B cell (primary cell): ENCODE data around the gene MFAP1. TPM values are rescaled to one million over a fixed set of nuclear protein-coding genes. Genes with fewer than 3 reads are reported as not detected.

ENCODE experiments used
- ATAC-seq: fragments of 200-7000 bp; cut with Tn5 transposase; one replicate; pipeline ENCODE4 v1.10.0; 2021; ENCODE audit warnings: low read depth, mild to moderate bottlenecking, moderate number of reproducible peaks, moderate library complexity
- CTCF ChIA-PET: fragments of 350-600 bp; sonication (Branson Sonifier 250); formaldehyde crosslinking; loops from one replicate; lab custom pipeline; 2021; ENCODE audit warnings: antibody characterized with exemption, inconsistent platforms; lab: Charles Lee
- POLR2A ChIA-PET: fragments of 350-600 bp; sonication (Branson Sonifier 250); formaldehyde crosslinking; loops from one replicate; lab custom pipeline; 2021; ENCODE audit warnings: antibody characterized with exemption; lab: Charles Lee
- DNase-seq: peaks from one replicate; pipeline ENCODE4 v3.0.0; 2013
- H2AFZ ChIP-seq: 2 replicates; pipeline ENCODE4 v1.6.1; 2012; ENCODE audit warnings: mild to moderate bottlenecking, low read depth, low read length; ENCODE audit not compliant: insufficient read depth, poor library complexity, severe bottlenecking
- H3K27ac ChIP-seq, 2 donors: 1 replicate in 1 of 2; 2 replicates in 1 of 2; pipeline ENCODE4 v1.5.1; 2012 to 2013; ENCODE audit warnings: low read length in 2 of 2, mild to moderate bottlenecking in 2 of 2, moderate library complexity in 1 of 2
- H3K27me3 ChIP-seq, 4 experiments: fragments of 200-600 bp in 1 of 4; sonication (generic) in 1 of 4; replicated peaks in 1 of 4; 1 replicate in 2 of 4; 2 replicates in 2 of 4; pipeline versions ENCODE4 v1.6.1 to v1.7.0; 2013 to 2016; ENCODE audit warnings: low read length in 3 of 4, mild to moderate bottlenecking in 2 of 4, mixed read lengths in 1 of 4, moderate library complexity in 1 of 4; ENCODE audit not compliant: insufficient read depth in 4 of 4, control insufficient read depth in 3 of 4; ENCODE audit errors: control extremely low read depth in 1 of 4
- H3K36me3 ChIP-seq, 2 experiments: replicated peaks in 1 of 2; 1 replicate in 1 of 2; 2 replicates in 1 of 2; pipeline versions ENCODE4 v1.6.1 to v1.7.1; 2013; ENCODE audit warnings: low read length in 1 of 2; ENCODE audit not compliant: insufficient read depth in 2 of 2, control insufficient read depth in 1 of 2; ENCODE audit errors: control extremely low read depth in 1 of 2, extremely low read depth in 1 of 2
- H3K4me1 ChIP-seq, 2 donors: fragments of 200-600 bp in 1 of 2; sonication (generic) in 1 of 2; 1 replicate in 1 of 2; 2 replicates in 1 of 2; pipeline versions ENCODE4 v1.5.1 to v1.6.1; 2013 to 2017; ENCODE audit warnings: low read length in 2 of 2; ENCODE audit not compliant: control insufficient read depth in 2 of 2, insufficient read depth in 2 of 2
- H3K4me2 ChIP-seq: replicated peaks from 2 replicates; pipeline ENCODE3; 2012; ENCODE audit warnings: mild to moderate bottlenecking, low read depth, low read length; ENCODE audit not compliant: poor library complexity, severe bottlenecking
- H3K4me3 ChIP-seq, 5 experiments: fragments of 200-600 bp in 1 of 5; sonication (generic) in 1 of 5; 1 replicate in 3 of 5; 2 replicates in 2 of 5; pipeline versions ENCODE4 v1.5.1 to v1.7.0; 2011 to 2016; ENCODE audit warnings: low read length in 4 of 5, mild to moderate bottlenecking in 4 of 5, low read depth in 2 of 5, control low read depth in 1 of 5, moderate library complexity in 1 of 5; ENCODE audit not compliant: insufficient read depth in 1 of 5; ENCODE audit errors: control extremely low read depth in 1 of 5, extremely low read depth in 1 of 5
- H3K79me2 ChIP-seq: fragments of 200-600 bp; sonication (generic); one replicate; pipeline ENCODE4 v1.6.0; 2016; ENCODE audit warnings: low read length; ENCODE audit not compliant: control insufficient read depth, insufficient read depth
- H3K9ac ChIP-seq: fragments of 200-600 bp; sonication (generic); 2 replicates; pipeline ENCODE4 v1.6.1; 2017; ENCODE audit warnings: mild to moderate bottlenecking, low read length, moderate library complexity
- H3K9me3 ChIP-seq, 3 donors: one replicate each; pipeline versions ENCODE4 v1.6.1 to v1.7.1; 2013; ENCODE audit warnings: low read length in 2 of 3; ENCODE audit not compliant: control insufficient read depth in 2 of 3, insufficient read depth in 1 of 3; ENCODE audit errors: control extremely low read depth in 1 of 3
- H4K20me1 ChIP-seq: 2 replicates; pipeline ENCODE4 v1.6.0; 2012; ENCODE audit warnings: mild to moderate bottlenecking, low read length; ENCODE audit not compliant: insufficient read depth, control insufficient read depth, poor library complexity, severe bottlenecking
- H3K27ac Mint-ChIP-seq: one replicate; pipeline ENCODE4 v1.8.0; 2021; ENCODE audit warnings: mixed read lengths
- H3K27me3 Mint-ChIP-seq: one replicate; pipeline ENCODE4 v1.8.0; 2021; ENCODE audit warnings: mixed read lengths
- H3K4me1 Mint-ChIP-seq: one replicate; pipeline ENCODE4 v1.8.0; 2021; ENCODE audit warnings: mixed read lengths
- H3K4me3 Mint-ChIP-seq: one replicate; pipeline ENCODE4 v1.8.0; 2021; ENCODE audit warnings: mixed read lengths
- H3K9me3 Mint-ChIP-seq: one replicate; pipeline ENCODE4 v1.8.0; 2022; ENCODE audit warnings: mixed read lengths; ENCODE audit not compliant: insufficient read depth
- EZH2 ChIP-seq: IDR thresholded peaks from 2 replicates; pipeline ENCODE4 v1.6.1; 2012; ENCODE audit warnings: borderline replicate concordance, low read depth, mild to moderate bottlenecking, moderate library complexity, low read length; ENCODE audit not compliant: insufficient read depth, poor library complexity, severe bottlenecking
- WGBS: methylation state at CpG from one replicate; pipeline ENCODE4 v1.1.5; 2013; ENCODE audit warnings: missing lambda C conversion rate; ENCODE audit not compliant: insufficient coverage; 5-methylcytosine and 5-hydroxymethylcytosine counted together
- intact Hi-C: fragments of 100-400 bp; cut with micrococcal nuclease; formaldehyde crosslinking; loops from one replicate; pipeline ENCODE4 v1.10.0; 2022
- polyA plus RNA-seq: library from polyadenylated mRNA; depleted of rRNA; stranded (reverse); fragments of >200 nt; gene quantifications from 2 replicates; pipeline ENCODE4 v1.2.3, GENCODE V29; 2012
- total RNA-seq, 2 donors: library from RNA; stranded (reverse); fragments of 120-200 nt in 1 of 2; gene quantifications; 1 replicate in 1 of 2; 2 replicates in 1 of 2; pipeline versions ENCODE4 v1.2.3 to v1.2.4, GENCODE V29; 2013 to 2022
- TF ChIP-seq, protein P1 (sequence below): fragments of 200-600 bp; IDR thresholded peaks from one replicate; pipeline ENCODE4 v1.8.0; 2022; ENCODE audit warnings: antibody characterized with exemption, mild to moderate bottlenecking

The MFAP1 gene
- total and polyA plus RNA-seq, 2 donors (not counting 1 experiment from before 2014, with no cell fraction given): 3.4 to 22.1 TPM

DNA sequence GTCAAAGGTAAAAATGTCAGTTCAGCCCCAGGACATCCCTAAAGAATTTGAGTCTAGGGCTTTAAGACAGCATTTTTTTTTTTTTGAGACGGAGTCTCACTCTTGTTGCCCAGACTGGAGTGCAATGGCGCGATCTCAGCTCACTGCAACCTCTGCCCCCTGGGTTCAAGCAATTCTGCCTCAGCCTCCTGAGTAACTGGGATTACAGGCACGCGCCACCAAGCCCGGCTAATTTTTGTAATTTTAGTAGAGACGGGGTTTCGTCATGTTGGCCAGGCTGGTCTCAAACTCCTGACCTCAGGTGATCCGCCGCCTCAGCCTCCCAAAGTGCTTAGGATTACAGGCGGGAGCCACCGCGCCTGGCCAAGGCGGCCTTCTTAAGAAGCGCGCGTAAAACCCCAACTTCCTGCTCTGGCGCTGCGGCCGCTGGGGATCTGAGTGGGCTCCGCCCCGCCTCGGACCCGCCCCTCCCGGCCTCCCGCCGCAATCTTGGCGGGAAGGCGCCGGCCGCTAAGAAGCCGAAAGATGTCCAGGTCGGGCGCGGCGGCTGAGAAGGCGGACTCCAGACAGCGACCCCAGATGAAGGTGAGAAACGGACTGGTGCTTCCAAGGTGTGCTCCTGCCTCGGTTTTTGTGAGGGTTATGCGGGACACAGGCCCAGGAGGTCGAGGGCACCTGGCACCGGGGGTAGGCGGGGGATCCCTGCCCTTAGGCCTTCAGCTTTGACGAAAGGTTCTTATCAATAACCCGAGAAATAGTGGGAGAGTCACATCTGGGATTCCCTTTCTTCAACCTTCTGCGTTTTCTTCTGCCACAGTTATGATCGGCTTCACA lies 2.2 kb upstream of the MFAP1 start, which contains the start of gene WDR76:
Gene WDR76, plus strand, starts transcription at position 495 of the 834 bp plus-strand sequence. Its CDS starts 31 bp downstream, at position 526.
- CTCF ChIA-PET: interaction anchor here (1.0 to 1.4 kb wide), 2 partner anchors 17 to 50 kb away, joined by 3 to 6 read pairs; partner anchors contain the start of gene ELL3
- Histone ChIP-seq H3K4me3 (peak within 1 kb of the TSS in 4 of 5 experiments; percentile 67 to 74 (median 70)), H3K4me2 (peak within 1 kb of the TSS; percentile 72), H3K9ac (peak within 1 kb of the TSS; percentile 63), H3K36me3 (peaks cover 0 to 1% of the 10 kb centered on the region in 2 experiments), H3K27ac (peak within 1 kb of the TSS; percentile 55 to 85), H2AFZ (peak within 1 kb of the TSS; percentile 86), H3K9me3 (peaks cover 0 to 4% (median 0%) of the 10 kb centered on the region in 3 donors), H3K79me2 (peaks cover 57% of the 10 kb centered on the region), H3K27me3 (no peaks in the 10 kb centered on the region), H4K20me1 (peaks cover 4% of the 10 kb centered on the region), H3K4me1 (peaks cover 30 to 60% of the 10 kb centered on the region in 2 donors)
- ATAC-seq (peak; percentile 77), DNase-seq (peak; percentile 84)
- intact Hi-C loops: loop anchor here (5.0 kb wide), 2 partner anchors 601 to 711 kb away; partner anchors contain the start of genes CTDSPL2 and EIF3J
- H3K4me3 Mint-ChIP-seq: peak within 1 kb of the TSS; percentile 93
- WGBS: 3% methylated on average over 45 of the region's 48 CpGs
- H3K9me3 Mint-ChIP-seq: no peaks in the 10 kb centered on the region
- no peaks in the 10 kb centered on the region for H3K27me3 Mint-ChIP-seq
- peaks cover 59% of the 10 kb centered on the region for H3K4me1 Mint-ChIP-seq
- peak within 1 kb of the TSS; percentile 27 for H3K27ac Mint-ChIP-seq
- POLR2A ChIA-PET: interaction anchor here (1.7 kb wide), 1 partner anchor 18 kb away, joined by 6 read pairs; no protein-coding TSS in a partner anchor
- no peak for TF ChIP-seq EZH2
- TF ChIP-seq, protein P1, sequence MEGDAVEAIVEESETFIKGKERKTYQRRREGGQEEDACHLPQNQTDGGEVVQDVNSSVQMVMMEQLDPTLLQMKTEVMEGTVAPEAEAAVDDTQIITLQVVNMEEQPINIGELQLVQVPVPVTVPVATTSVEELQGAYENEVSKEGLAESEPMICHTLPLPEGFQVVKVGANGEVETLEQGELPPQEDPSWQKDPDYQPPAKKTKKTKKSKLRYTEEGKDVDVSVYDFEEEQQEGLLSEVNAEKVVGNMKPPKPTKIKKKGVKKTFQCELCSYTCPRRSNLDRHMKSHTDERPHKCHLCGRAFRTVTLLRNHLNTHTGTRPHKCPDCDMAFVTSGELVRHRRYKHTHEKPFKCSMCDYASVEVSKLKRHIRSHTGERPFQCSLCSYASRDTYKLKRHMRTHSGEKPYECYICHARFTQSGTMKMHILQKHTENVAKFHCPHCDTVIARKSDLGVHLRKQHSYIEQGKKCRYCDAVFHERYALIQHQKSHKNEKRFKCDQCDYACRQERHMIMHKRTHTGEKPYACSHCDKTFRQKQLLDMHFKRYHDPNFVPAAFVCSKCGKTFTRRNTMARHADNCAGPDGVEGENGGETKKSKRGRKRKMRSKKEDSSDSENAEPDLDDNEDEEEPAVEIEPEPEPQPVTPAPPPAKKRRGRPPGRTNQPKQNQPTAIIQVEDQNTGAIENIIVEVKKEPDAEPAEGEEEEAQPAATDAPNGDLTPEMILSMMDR: no peak
